NCI-H2196 (cell line): ENCODE data around the gene SMAD6.

ENCODE experiments used
- DNase-seq: peaks from one replicate; lab custom pipeline; 2025; ENCODE audit not compliant: unreplicated experiment; lab: John Stamatoyannopoulos, UW

Gene SMAD6

GRCh38 chr15:66739287-66739686 is 37.3 kb downstream of the SMAD6 start:
- no peak for DNase-seq

- no peak for DNase-seq
Observed at GRCh38 chr15:66740802-66741201, 38.8 kb downstream of the SMAD6 start.

- no peak for DNase-seq
Observed at GRCh38 chr15:66741646-66742045, 39.6 kb downstream of the SMAD6 start.

- no peak for DNase-seq
Observed at GRCh38 chr15:66742286-66742685, 40.2 kb downstream of the SMAD6 start.

GRCh38 chr15:66743204-66743603 is 41.2 kb downstream of the SMAD6 start:
- no peak for DNase-seq

- DNase-seq: no peak
Observed at GRCh38 chr15:66743703-66744536, 41.9 kb downstream of the SMAD6 start.

GRCh38 chr15:66744610-66745279 is 42.7 kb downstream of the SMAD6 start:
- DNase-seq: no peak

- DNase-seq: no peak
Observed at GRCh38 chr15:66745530-66746230, 43.6 kb downstream of the SMAD6 start.

GRCh38 chr15:66746231-66746605 is 44.2 kb downstream of the SMAD6 start:
- DNase-seq: no peak

GRCh38 chr15:66747223-66747622 is 45.2 kb downstream of the SMAD6 start:
- DNase-seq: no peak

- DNase-seq: no peak
Observed at GRCh38 chr15:66747886-66748707, 46.1 kb downstream of the SMAD6 start.

- no peak for DNase-seq
Observed at GRCh38 chr15:66748708-66749035, 46.6 kb downstream of the SMAD6 start.

- DNase-seq: no peak
Observed at GRCh38 chr15:66749841-66750575, 48.0 kb downstream of the SMAD6 start.

GRCh38 chr15:66750609-66751008 is 48.6 kb downstream of the SMAD6 start:
- no peak for DNase-seq

- DNase-seq: peak; percentile 25
Observed at GRCh38 chr15:66751579-66751978, 49.5 kb downstream of the SMAD6 start.

- DNase-seq: no peak
Observed at GRCh38 chr15:66752078-66752477, 50.0 kb downstream of the SMAD6 start.

- no peak for DNase-seq
Observed at GRCh38 chr15:66753687-66754377, 51.8 kb downstream of the SMAD6 start.

GRCh38 chr15:66754789-66755188 is 52.8 kb downstream of the SMAD6 start:
- no peak for DNase-seq

GRCh38 chr15:66755298-66756068 is 53.4 kb downstream of the SMAD6 start:
- no peak for DNase-seq
